GM20431 (cell line): ENCODE data around the gene IL4R.

Source experiments
- in situ Hi-C: fragments of 300-500 bp; cut with MseI, MboI; formaldehyde crosslinking; loops from one replicate; pipeline ENCODE4 v1.15.0; 2020; ENCODE audit warnings: low sequenced_read_pairs; ENCODE audit not compliant: unreplicated experiment

Gene IL4R

DNA sequence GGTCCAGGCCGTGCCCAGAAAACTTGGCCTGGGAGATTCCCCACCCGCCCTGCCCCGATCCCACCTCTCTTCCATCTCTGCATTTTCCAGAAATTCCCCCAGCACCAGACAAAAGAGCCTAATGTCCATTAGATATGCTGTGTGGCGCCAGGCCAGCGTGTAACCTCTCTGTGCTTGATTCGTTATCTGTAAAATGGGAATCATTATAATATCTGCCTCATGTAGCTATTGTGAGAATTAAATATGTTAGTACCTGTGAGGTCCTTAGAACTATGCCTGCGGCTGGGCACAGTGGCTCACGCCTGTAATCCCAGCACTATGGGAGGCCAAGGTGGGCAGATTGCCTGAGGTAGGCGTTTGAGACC is 54.6 kb downstream of the IL4R start:
- in situ Hi-C loops = loop anchor here (25.0 kb wide), 1 partner anchor 131 kb away; no protein-coding TSS in a partner anchor

DNA sequence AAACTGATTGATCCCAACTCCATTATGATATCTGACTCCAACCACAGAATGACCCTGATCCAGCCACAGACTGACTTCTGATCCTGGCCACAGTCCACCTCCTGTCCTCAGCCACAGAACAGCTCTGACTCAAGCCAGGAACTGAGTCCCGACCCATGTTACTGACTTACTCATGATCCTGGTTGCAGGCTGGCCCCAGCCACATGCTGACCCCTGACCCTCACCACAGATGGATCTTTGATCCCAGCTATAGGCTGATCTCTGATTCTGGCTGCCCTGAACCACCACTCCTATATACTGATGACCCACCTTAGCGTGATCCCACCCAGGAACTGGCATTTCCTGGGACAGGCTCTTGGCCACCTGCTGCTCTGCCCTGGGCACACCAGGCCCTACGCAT is 56.0 kb downstream of the IL4R start:
- in situ Hi-C loops = loop anchor here (25.0 kb wide), 1 partner anchor 133 kb away; no protein-coding TSS in a partner anchor

DNA sequence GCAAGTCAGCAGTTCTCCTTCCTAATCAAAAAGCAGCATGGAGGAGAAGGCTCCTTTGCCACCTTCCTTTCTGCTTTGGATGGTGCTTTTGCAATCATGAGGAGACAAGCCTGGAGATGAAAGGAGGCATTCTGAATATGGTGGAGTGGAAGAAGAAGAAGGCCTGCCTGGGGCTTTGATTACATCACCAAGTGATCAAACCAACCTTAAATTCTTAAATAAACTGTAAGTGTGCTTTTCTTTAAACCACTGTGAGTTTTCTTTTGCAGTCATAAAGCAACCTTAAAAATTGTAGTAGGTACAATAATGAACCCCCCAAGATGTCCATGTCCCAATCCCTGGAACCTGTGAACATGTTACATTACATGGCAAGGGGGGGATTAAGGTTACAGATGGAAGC is 56.5 kb downstream of the IL4R start:
- in situ Hi-C loops = loop anchor here (25.0 kb wide), 1 partner anchor 133 kb away; no protein-coding TSS in a partner anchor

GRCh38 chr16:27373312-27373711 is 59.5 kb downstream of the IL4R start:
- in situ Hi-C loops = loop anchor here (25.0 kb wide), 1 partner anchor 136 kb away; no protein-coding TSS in a partner anchor

DNA sequence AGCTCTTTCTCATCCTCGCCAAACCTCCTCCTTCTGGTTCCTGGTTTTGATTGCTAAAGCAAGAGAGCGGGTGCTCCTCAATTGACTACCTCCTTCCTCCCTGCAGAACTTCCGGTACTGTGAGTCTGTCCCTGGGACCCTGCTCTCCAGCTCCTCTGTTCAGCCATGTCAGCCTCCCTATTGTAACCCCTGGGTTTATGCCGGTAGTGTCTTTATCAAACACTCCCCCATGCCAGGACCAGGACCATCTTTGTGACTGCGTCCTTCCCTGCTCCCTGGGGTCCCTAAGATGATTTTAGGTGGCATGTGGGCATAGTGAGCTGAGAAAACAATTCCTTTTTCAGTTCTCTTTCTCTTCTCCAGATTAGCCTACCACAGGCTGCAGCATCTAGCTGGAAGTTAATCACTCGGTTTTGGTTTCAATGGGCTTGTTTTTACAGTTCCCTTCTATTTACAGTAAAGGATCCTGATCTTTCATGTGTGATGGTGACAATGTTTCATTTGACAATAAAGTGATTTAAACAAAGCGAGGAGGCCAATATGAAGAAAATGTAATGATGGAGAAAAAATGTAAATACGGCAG is 60.5 kb downstream of the IL4R start:
- in situ Hi-C loops = loop anchor here (25.0 kb wide), 1 partner anchor 137 kb away; no protein-coding TSS in a partner anchor

- in situ Hi-C loops = loop anchor here (25.0 kb wide), 1 partner anchor 138 kb away; no protein-coding TSS in a partner anchor
Observed at GRCh38 chr16:27374804-27375425, 61.1 kb downstream of the IL4R start.

GRCh38 chr16:27377666-27378485 is 64.1 kb downstream of the IL4R start:
- in situ Hi-C loops = no loop called here

- in situ Hi-C loops = no loop called here
Observed at GRCh38 chr16:27378871-27379481, 65.2 kb downstream of the IL4R start.

GRCh38 chr16:27379919-27380318 is 66.1 kb downstream of the IL4R start:
- in situ Hi-C loops = no loop called here

DNA sequence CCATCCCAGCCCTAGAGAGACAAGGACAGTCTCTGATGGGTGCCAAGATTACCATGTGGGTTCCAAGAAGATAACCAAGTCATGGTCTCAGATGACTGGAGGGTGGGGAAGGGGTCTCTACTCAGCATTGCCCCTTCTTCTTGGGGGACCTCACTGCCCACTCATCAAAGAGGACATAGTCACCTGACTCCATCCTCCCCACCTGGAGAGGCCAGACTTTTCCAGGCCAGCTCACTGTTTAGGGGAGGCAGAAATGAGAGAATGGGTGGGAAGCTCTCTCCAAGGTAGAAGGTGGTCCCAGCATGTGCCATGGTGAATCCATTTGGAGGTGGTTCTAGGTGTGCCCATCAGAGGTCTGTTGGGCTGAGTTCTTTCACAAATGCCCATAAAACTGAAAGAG is 67.5 kb downstream of the IL4R start:
- in situ Hi-C loops = no loop called here

DNA sequence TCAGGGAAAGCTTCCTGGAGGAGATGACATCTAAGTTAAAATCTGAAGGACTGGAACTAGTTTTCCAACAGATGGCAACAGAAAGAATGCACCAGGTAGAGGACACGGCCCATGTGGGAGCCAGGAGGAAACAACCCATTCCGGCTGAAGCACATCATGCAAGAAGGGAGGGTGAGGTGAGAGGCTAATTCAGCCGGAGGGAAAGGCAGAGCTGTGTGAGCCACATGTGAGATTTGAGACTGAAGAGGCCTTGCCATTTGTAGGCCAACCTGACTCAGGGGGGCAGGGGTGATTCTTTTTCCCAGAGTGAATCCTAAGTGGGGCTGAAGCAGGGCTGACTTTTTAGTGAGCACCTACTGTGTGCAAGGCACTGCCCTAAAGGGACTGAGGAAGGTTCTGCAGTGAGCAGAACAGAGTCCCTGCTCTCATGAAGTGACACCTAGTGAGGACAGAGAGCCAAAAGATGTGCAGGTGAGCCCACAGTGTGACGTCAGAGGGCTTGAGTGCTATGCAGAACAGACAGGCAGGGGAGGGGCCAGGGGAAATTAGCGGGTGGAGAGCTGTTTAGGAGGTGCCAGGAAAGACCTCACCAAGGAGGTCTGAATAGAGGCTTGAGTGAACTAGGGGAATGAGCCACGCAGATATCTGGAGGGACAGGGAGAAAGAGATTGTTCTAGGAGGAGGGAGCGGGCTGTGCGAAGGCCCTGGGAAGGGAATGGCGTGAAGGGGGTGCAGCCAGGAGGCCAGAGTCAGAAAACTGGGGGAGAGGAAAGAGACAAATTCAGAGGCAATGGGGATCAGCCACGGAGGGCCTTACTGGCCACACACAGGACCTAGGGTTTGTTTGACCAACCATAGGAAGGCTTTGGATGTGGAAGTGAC is 68.4 kb downstream of the IL4R start:
- in situ Hi-C loops = no loop called here

DNA sequence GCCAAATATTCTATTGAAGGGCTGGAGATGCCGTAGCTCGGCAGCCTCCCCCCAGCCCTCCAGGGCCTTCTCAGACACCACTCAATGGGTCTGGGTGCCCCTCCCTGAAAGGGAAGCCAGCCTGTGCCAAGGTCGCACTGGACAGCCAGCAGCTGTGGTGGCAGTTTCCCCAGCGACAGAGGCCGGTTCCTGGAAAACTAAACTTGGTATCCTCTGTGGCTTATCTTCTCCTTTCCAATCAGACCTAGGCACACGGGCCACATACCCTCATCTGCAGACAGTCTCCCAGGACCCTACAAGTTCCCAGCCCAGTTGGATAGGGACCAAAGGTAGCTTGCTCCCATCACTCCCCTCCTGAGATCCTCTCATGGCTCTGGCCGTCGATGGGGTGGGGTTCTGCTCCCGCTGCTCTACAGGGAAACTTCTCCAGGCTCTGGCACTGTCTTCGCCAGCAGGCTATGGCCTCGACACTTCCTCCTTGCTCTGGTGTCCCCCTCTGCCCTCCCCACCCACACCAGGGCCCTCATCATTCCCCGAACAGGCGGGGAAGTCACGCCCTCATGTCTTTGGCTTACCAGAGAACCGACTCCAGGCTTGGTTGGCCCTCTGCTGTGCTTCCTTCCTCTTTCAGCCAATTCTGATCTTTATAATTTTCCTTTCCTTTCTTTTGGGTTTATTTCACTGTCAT is 69.9 kb downstream of the IL4R start:
- in situ Hi-C loops = no loop called here

DNA sequence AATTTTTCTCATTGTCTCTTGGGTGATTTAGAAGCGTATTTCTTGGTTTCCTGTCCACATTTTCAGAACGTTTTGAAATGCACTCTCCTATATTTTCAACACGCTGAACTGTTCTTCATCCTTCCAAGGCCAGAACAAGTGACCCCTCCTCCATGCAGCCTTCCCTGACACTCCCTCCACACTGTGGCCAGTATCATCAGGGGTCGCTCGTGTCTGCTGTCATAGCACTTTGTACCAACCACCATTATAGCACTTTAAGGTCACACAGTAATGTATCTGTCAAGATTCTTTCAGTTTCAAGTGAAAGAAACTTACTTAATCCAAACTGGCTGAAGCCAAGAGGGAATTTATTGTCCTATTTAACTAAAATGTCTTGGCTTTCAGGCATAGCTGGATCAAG is 70.7 kb downstream of the IL4R start:
- in situ Hi-C loops = no loop called here

GRCh38 chr16:27385398-27385797 is 71.6 kb downstream of the IL4R start:
- in situ Hi-C loops = no loop called here

- in situ Hi-C loops = no loop called here
Observed at GRCh38 chr16:27386674-27387073, 72.9 kb downstream of the IL4R start.

GRCh38 chr16:27387724-27388123 is 74.0 kb downstream of the IL4R start:
- in situ Hi-C loops = no loop called here

DNA sequence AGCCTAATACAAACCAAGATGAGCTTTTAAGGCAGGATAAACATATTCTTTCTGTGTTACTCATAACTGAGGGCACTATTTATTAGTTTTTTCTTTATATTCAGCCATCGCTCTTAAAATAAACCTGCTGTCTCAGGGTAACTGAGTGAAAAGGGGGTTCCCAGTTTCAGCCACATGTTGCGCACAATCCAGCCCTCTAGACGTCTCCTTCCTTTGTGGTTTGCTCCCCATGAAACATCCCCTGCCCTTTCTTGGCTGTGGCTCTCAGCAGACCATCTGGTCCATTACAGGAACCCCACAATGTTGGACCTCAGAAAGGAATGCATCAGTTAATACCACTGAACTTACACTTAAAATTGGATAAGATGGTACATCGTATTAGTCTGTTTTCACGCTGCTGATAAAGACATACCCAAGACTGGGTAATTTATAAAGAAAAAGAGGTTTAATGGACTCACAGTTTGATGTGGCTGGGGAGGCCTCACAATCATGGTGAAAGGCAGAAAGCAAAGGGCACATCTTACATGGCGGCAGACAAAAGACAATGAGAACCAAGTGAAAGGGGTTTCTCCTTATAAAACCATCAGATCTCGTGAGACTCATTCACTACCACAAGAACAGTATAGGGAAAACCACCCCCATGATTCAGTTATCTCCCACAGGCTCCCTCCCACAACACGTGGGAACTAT is 75.6 kb downstream of the IL4R start:
- in situ Hi-C loops = no loop called here

DNA sequence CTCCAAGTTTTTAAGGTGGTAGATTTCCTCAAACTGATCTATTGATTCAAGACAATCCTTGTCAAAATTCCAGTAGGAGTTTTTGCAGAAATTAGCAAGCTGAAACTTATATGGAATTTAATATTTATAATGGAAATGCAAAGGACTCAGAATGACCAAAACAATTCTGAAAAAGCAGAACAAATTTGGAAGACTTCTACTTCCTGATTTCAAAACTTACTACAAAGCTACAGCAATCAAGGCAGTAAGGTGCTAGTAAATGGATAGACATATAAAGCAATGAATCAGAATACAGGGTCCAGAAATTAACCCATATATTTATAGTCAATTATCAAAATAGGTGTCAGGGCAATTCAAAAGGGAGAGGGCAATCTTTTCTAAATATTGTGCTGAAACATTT is 76.4 kb downstream of the IL4R start:
- in situ Hi-C loops = no loop called here

DNA sequence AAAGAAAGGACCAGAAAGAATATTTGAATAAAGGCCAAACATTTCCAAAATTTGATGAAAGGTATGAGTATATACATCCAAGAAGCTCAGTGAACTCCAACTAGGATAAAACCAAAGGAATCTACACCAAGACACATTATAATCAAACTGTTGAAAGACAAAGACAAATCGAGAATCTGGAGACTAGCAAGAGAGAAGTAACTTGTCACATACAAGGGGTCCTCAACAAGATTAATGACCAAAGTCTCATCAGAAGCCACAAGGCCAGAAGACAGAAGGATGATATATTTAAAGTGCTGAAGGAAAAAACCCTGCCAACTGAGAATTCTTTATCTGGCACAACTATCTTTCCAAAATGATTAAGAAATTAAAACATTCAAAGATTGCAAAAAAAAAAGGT is 78.9 kb downstream of the IL4R start:
- in situ Hi-C loops = no loop called here
